Mesenchymal stem cell (in vitro differentiated cells and primary cell): ENCODE data around the gene TMEM178A.
"Not testable (repeated sequence)": the region's sequence is repeated elsewhere in the genome, so short reads cannot be mapped to it uniquely, and the experiment has no call there.

ENCODE experiments used
- DNase-seq: peaks from one replicate; pipeline ENCODE4 v3.0.0-alpha.2; 2013
- H2AFZ ChIP-seq: one replicate; pipeline ENCODE4 v1.6.1; 2013; ENCODE audit warnings: low read depth, mild to moderate bottlenecking, control low read depth, inconsistent platforms, low read length, moderate library complexity
- H2AK5ac ChIP-seq: 2 replicates; pipeline ENCODE4 v1.6.1; 2013; ENCODE audit warnings: low read length, moderate library complexity, mild to moderate bottlenecking, inconsistent platforms; ENCODE audit not compliant: severe bottlenecking
- H2BK120ac ChIP-seq: one replicate; pipeline ENCODE4 v1.6.1; 2013; ENCODE audit warnings: low read depth, mild to moderate bottlenecking, inconsistent platforms, low read length, moderate library complexity
- H2BK12ac ChIP-seq, 2 experiments: one replicate each; pipeline ENCODE4 v1.6.1; 2013; ENCODE audit warnings: inconsistent platforms in 2 of 2, low read length in 2 of 2, mild to moderate bottlenecking in 2 of 2, moderate library complexity in 2 of 2, control low read depth in 1 of 2
- H2BK15ac ChIP-seq: one replicate; pipeline ENCODE4 v1.6.1; 2013; ENCODE audit warnings: mild to moderate bottlenecking, low read depth, inconsistent platforms; ENCODE audit not compliant: poor library complexity, severe bottlenecking
- H2BK5ac ChIP-seq: 2 replicates; pipeline ENCODE4 v1.6.1; 2013; ENCODE audit warnings: low read depth, mild to moderate bottlenecking, low read length, control low read depth, inconsistent platforms; ENCODE audit not compliant: poor library complexity, severe bottlenecking
- H3K14ac ChIP-seq, 2 experiments: one replicate each; pipeline ENCODE4 v1.6.1; 2013; ENCODE audit warnings: inconsistent platforms in 2 of 2, low read length in 2 of 2, control low read depth in 1 of 2, mild to moderate bottlenecking in 1 of 2, moderate library complexity in 1 of 2
- H3K18ac ChIP-seq, 2 experiments: one replicate each; pipeline ENCODE4 v1.6.1; 2013; ENCODE audit warnings: inconsistent platforms in 2 of 2, low read length in 2 of 2, control low read depth in 1 of 2, low read depth in 1 of 2, mild to moderate bottlenecking in 1 of 2
- H3K23ac ChIP-seq, 2 experiments: one replicate each; pipeline ENCODE4 v1.6.1; 2013; ENCODE audit warnings: inconsistent platforms in 2 of 2, low read length in 2 of 2, mild to moderate bottlenecking in 2 of 2, moderate library complexity in 2 of 2, control low read depth in 1 of 2
- H3K27ac ChIP-seq: 2 replicates; pipeline ENCODE4 v1.5.1; 2013; ENCODE audit warnings: mild to moderate bottlenecking, moderate library complexity, low read length, control low read depth, inconsistent platforms; ENCODE audit not compliant: poor library complexity, severe bottlenecking
- H3K27me3 ChIP-seq, 2 experiments: 2 replicates each; pipeline versions ENCODE4 v1.6.1 to v1.7.0; 2013; ENCODE audit warnings: low read length in 2 of 2, mild to moderate bottlenecking in 2 of 2, moderate library complexity in 2 of 2, control low read depth in 1 of 2, inconsistent platforms in 1 of 2; ENCODE audit not compliant: control insufficient read depth in 1 of 2, insufficient read depth in 1 of 2
- H3K36me3 ChIP-seq, 2 experiments: 2 replicates each; pipeline versions ENCODE4 v1.6.1 to v1.7.0; 2013; ENCODE audit warnings: low read length in 2 of 2, control low read depth in 1 of 2, inconsistent platforms in 1 of 2, low read depth in 1 of 2, mild to moderate bottlenecking in 1 of 2; ENCODE audit not compliant: insufficient read depth in 2 of 2, control insufficient read depth in 1 of 2
- H3K4ac ChIP-seq, 2 experiments: one replicate each; pipeline ENCODE4 v1.6.1; 2013; ENCODE audit warnings: inconsistent platforms in 2 of 2, low read length in 2 of 2, mild to moderate bottlenecking in 2 of 2, moderate library complexity in 2 of 2, control low read depth in 1 of 2, low read depth in 1 of 2
- H3K4me1 ChIP-seq: 2 replicates; pipeline ENCODE4 v1.6.1; 2013; ENCODE audit warnings: low read depth, low read length, control low read depth; ENCODE audit not compliant: control insufficient read depth, insufficient read depth
- H3K4me2 ChIP-seq: 2 replicates; pipeline ENCODE4 v1.6.1; 2013; ENCODE audit warnings: low read length, mild to moderate bottlenecking, inconsistent platforms; ENCODE audit not compliant: poor library complexity, severe bottlenecking
- H3K4me3 ChIP-seq, 2 experiments: 2 replicates each; pipeline versions ENCODE4 v1.5.1 to v1.7.0; 2013; ENCODE audit warnings: low read length in 2 of 2, mild to moderate bottlenecking in 2 of 2, control low read depth in 1 of 2, low read depth in 1 of 2; ENCODE audit not compliant: insufficient read depth in 1 of 2
- H3K79me1 ChIP-seq: replicated peaks from 2 replicates; pipeline ENCODE4 v1.6.1; 2013; ENCODE audit warnings: mild to moderate bottlenecking, control low read depth, low read length, inconsistent platforms; ENCODE audit not compliant: poor library complexity, severe bottlenecking
- H3K9ac ChIP-seq: 2 replicates; pipeline ENCODE4 v1.7.0; 2013; ENCODE audit warnings: mild to moderate bottlenecking, low read length, moderate library complexity
- H3K9me3 ChIP-seq: 2 replicates; pipeline ENCODE4 v1.7.0; 2013; ENCODE audit warnings: mild to moderate bottlenecking, low read length; ENCODE audit not compliant: control insufficient read depth
- H4K8ac ChIP-seq: one replicate; pipeline ENCODE4 v1.6.1; 2013; ENCODE audit warnings: inconsistent platforms, mild to moderate bottlenecking, low read length, moderate library complexity
- H4K91ac ChIP-seq: one replicate; pipeline ENCODE4 v1.6.1; 2013; ENCODE audit warnings: mild to moderate bottlenecking, low read length, inconsistent platforms
- WGBS: methylation state at CpG from one replicate; pipeline ENCODE4 v1.1.7; 2013; ENCODE audit warnings: mixed read lengths; 5-methylcytosine and 5-hydroxymethylcytosine counted together

Gene TMEM178A

GRCh38 chr2:39723946-39724827 lies 58.5 kb downstream of the TMEM178A start:
- Histone ChIP-seq H3K14ac (no peak overlapping the region), H3K27me3 (no peaks in the 10 kb centered on the region), H3K4me1 (peaks cover 7% of the 10 kb centered on the region), H2BK5ac (no peak overlapping the region), H3K4ac (no peak overlapping the region), H4K91ac (no peak overlapping the region), H3K23ac (no peak overlapping the region), H4K8ac (no peak overlapping the region), H3K9me3 (no peaks in the 10 kb centered on the region), H3K4me2 (peak overlapping the region; percentile 30), H3K9ac (no peak overlapping the region), H3K79me1 (no peaks in the 10 kb centered on the region), H2BK15ac (no peak overlapping the region), H2BK12ac (no peak overlapping the region), H3K27ac (no peak overlapping the region), H3K18ac (no peak overlapping the region), H3K36me3 (no peaks in the 10 kb centered on the region), H3K4me3 (no peak overlapping the region), H2BK120ac (no peak overlapping the region), H2AFZ (no peak overlapping the region), H2AK5ac (peak overlapping the region; percentile 61)
- 74% methylated on average over 7 of the region's 9 CpGs for WGBS
- DNase-seq = no peak

- Histone ChIP-seq H2BK15ac (no peak overlapping the region), H3K14ac (no peak overlapping the region), H4K91ac (no peak overlapping the region), H3K4me3 (no peak overlapping the region), H4K8ac (no peak overlapping the region), H3K18ac (no peak overlapping the region), H3K79me1 (no peaks in the 10 kb centered on the region), H3K4me2 (no peak overlapping the region), H3K36me3 (no peaks in the 10 kb centered on the region), H2BK5ac (no peak overlapping the region), H3K27ac (no peak overlapping the region), H2AFZ (no peak overlapping the region), H3K9me3 (no peaks in the 10 kb centered on the region), H3K27me3 (no peaks in the 10 kb centered on the region), H3K4ac (no peak overlapping the region), H2BK12ac (no peak overlapping the region), H3K23ac (no peak overlapping the region), H3K4me1 (peaks cover 7% of the 10 kb centered on the region), H2AK5ac (peak overlapping the region; percentile 82), H2BK120ac (no peak overlapping the region), H3K9ac (no peak overlapping the region)
- DNase-seq = no peak
- WGBS = 100% methylated on average over 4 of the region's 4 CpGs
Observed at GRCh38 chr2:39724828-39725144, 59.1 kb downstream of the TMEM178A start.

DNA sequence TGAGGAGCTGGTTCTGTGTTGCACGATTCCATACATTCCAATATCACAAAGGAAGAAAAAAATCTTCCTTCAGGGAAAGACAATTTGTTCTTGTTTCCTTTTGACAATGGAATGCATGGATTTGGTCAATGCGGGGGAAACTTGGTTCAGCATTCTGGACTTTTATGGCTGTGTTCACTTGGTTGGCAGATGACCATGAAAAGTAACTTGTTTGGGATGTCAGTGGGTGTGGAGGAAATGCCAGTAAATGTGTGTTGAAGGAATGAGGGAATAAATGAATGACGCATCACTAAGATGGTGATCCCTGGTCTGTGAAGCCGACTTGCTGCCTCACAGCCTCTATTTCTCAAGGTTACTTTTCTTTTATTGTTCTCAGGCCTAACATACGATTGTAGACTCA lies 59.7 kb downstream of the TMEM178A start:
- Histone ChIP-seq H2AFZ (no peak overlapping the region), H3K27me3 (no peaks in the 10 kb centered on the region), H3K36me3 (peaks cover 0 to 3% of the 10 kb centered on the region in 2 experiments), H2BK120ac (no peak overlapping the region), H2BK12ac (no peak overlapping the region), H2BK15ac (no peak overlapping the region), H2AK5ac (no peak overlapping the region), H3K79me1 (peaks cover 2% of the 10 kb centered on the region), H3K9ac (no peak overlapping the region), H4K91ac (no peak overlapping the region), H3K4me2 (no peak overlapping the region), H3K18ac (no peak overlapping the region), H3K4me1 (peaks cover 7% of the 10 kb centered on the region), H3K4ac (no peak overlapping the region), H3K4me3 (no peak overlapping the region), H3K27ac (no peak overlapping the region), H2BK5ac (no peak overlapping the region), H3K23ac (no peak overlapping the region), H4K8ac (no peak overlapping the region), H3K9me3 (no peaks in the 10 kb centered on the region), H3K14ac (no peak overlapping the region)
- no peak for DNase-seq
- 91% methylated on average over 5 of the region's 5 CpGs for WGBS

GRCh38 chr2:39728085-39728484 lies 62.4 kb downstream of the TMEM178A start:
- peaks cover 14% of the 10 kb centered on the region for H3K4me1 ChIP-seq
- not testable (repeated sequence) for H2AK5ac ChIP-seq, H3K23ac ChIP-seq, H2AFZ ChIP-seq, H2BK12ac ChIP-seq, H3K4ac ChIP-seq, H3K27ac ChIP-seq, H2BK15ac ChIP-seq, H3K4me2 ChIP-seq, H4K91ac ChIP-seq, H3K14ac ChIP-seq, H4K8ac ChIP-seq, H3K27me3 ChIP-seq, H3K18ac ChIP-seq, H3K9ac ChIP-seq, H3K4me3 ChIP-seq, H3K36me3 ChIP-seq, H3K79me1 ChIP-seq, H2BK120ac ChIP-seq, H2BK5ac ChIP-seq, H3K9me3 ChIP-seq
- DNase-seq = peak; percentile 68
- WGBS = 86% methylated on average over 3 of the region's 4 CpGs
